Measurements from ENCODE around the gene RPL18. TPM values are rescaled to one million over a fixed set of nuclear protein-coding genes. Genes with fewer than 3 reads are reported as not detected.

Gene RPL18
- total RNA-seq, 4 donors from 2014 or later = 3,252 to 5,828 (median 3,870) TPM

DNA sequence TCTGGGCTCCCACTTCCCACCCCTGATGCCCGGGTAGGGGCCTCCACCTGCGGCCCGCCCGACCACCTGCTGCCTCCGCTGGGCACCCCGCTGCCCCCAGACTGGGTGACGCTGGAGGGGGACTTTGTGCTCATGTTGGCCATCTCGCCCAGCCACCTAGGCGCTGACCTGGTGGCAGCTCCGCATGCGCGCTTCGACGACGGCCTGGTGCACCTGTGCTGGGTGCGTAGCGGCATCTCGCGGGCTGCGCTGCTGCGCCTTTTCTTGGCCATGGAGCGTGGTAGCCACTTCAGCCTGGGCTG is 10.3 kb upstream of the RPL18 start:
- no peak for TF ChIP-seq POLR2A (IDR thresholded peaks at IDR 0.05)
- TF ChIP-seq, protein P1, sequence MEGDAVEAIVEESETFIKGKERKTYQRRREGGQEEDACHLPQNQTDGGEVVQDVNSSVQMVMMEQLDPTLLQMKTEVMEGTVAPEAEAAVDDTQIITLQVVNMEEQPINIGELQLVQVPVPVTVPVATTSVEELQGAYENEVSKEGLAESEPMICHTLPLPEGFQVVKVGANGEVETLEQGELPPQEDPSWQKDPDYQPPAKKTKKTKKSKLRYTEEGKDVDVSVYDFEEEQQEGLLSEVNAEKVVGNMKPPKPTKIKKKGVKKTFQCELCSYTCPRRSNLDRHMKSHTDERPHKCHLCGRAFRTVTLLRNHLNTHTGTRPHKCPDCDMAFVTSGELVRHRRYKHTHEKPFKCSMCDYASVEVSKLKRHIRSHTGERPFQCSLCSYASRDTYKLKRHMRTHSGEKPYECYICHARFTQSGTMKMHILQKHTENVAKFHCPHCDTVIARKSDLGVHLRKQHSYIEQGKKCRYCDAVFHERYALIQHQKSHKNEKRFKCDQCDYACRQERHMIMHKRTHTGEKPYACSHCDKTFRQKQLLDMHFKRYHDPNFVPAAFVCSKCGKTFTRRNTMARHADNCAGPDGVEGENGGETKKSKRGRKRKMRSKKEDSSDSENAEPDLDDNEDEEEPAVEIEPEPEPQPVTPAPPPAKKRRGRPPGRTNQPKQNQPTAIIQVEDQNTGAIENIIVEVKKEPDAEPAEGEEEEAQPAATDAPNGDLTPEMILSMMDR (IDR thresholded peaks at IDR 0.05) = no peak
- DNase-seq (ENCODE audit: low spot score in 2 of 2) = no peak
- no peak overlapping the region for H3K4me3 ChIP-seq (ENCODE audit: low read depth, poor library complexity, severe bottlenecking)
- intact Hi-C loops (cut with DNase I; ENCODE audit: low total_unique reads) = no loop called here
- 92 to 94% methylated on average over 21 to 22 of the region's 22 CpGs for WGBS, 2 donors

DNA sequence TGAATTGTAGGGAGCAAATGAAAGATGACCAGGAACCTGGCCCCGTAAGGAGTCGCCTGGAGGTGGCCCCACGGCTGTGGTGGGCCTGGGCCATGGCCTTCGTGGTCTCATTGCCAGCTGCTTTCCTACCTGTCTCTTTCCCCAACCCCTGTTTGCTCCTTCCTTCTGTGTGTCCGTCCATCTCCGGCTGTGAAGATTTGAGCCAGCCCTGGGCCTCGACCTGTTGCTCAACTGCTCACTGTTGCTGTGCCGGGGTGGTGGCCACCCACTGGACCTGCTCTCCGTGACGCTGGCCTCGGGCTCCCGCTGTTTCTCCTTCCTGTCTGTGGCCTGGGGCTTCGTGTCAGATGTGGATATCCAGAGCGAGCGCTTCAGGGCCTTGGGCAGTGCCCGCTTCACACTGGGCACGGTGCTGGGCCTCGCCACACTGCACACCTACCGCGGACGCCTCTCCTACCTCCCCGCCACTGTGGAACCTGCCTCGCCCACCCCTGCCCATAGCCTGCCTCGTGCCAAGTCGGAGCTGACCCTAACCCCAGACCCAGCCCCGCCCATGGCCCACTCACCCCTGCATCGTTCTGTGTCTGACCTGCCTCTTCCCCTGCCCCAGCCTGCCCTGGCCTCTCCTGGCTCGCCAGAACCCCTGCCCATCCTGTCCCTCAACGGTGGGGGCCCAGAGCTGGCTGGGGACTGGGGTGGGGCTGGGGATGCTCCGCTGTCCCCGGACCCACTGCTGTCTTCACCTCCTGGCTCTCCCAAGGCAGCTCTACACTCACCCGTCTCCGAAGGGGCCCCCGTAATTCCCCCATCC is 9.7 kb upstream of the RPL18 start:
- 76 to 79% methylated on average over 34 of the region's 34 CpGs for WGBS, 2 donors
- H3K4me3 ChIP-seq (ENCODE audit: low read depth, poor library complexity, severe bottlenecking) = no peak overlapping the region
- no peak for DNase-seq (ENCODE audit: low spot score in 2 of 2)
- no peak for TF ChIP-seq POLR2A (IDR thresholded peaks at IDR 0.05)
- TF ChIP-seq, protein P1 (IDR thresholded peaks at IDR 0.05) = no peak
- intact Hi-C loops (cut with DNase I; ENCODE audit: low total_unique reads) = no loop called here

DNA sequence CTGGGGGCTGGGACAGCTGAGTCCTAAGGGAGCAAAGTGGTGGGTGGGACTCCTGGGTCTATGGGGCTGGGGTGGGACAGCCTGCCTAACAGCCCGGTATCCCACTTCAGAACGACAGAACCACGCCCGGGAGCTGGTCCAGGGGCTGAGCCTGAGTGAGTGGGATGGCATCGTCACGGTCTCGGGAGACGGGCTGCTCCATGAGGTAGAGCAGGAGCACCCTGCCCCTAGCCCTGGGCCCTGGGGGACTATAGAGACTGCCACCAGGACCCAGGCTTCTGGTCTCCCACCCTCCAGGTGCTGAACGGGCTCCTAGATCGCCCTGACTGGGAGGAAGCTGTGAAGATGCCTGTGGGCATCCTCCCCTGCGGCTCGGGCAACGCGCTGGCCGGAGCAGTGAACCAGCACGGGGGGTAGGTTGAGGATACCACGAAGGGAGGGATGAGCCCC is 8.9 kb upstream of the RPL18 start:
- intact Hi-C loops (cut with DNase I; ENCODE audit: low total_unique reads) = no loop called here
- WGBS, 2 donors = 75 to 81% methylated on average over 11 to 17 of the region's 17 CpGs
- no peak overlapping the region for H3K4me3 ChIP-seq (ENCODE audit: low read depth, poor library complexity, severe bottlenecking)
- no peak for DNase-seq (ENCODE audit: low spot score in 2 of 2)
- no peak for TF ChIP-seq POLR2A (IDR thresholded peaks at IDR 0.05)
- TF ChIP-seq, protein P1 (IDR thresholded peaks at IDR 0.05) = no peak

DNA sequence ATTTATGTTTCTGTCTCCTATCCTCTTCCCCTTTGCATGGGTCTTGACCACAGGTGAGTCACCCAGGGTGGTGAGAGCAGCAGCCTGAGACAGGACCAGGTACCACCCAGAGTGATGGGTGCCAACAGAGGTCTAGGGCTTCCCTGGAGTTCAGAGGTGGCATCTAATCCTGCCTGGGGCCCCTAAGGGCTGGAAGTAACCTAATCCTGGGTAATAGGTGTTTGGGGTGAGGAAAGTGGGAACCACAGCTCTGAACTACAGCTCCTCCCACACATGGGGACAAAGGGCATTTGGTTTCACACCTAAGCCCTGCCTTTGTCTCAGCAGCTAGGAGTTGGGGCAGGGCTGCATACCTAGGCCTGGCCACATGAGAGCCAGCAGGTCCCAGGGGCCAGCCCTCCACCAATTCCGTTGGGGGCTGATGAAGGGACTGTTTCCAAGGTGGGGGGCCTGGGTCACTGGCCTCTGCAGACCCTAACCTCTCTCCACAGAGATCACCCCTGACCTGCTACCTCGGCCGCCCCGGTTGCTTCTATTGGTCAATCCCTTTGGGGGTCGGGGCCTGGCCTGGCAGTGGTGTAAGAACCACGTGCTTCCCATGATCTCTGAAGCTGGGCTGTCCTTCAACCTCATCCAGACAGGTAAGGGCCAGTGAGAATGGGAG is 8.4 kb upstream of the RPL18 start:
- no peak overlapping the region for H3K4me3 ChIP-seq (ENCODE audit: low read depth, poor library complexity, severe bottlenecking)
- intact Hi-C loops (cut with DNase I; ENCODE audit: low total_unique reads) = no loop called here
- DNase-seq (ENCODE audit: low spot score in 2 of 2) = no peak
- no peak for TF ChIP-seq POLR2A (IDR thresholded peaks at IDR 0.05)
- TF ChIP-seq, protein P1 (IDR thresholded peaks at IDR 0.05) = no peak
- WGBS, 2 donors = 80% methylated on average over 6 of the region's 6 CpGs

DNA sequence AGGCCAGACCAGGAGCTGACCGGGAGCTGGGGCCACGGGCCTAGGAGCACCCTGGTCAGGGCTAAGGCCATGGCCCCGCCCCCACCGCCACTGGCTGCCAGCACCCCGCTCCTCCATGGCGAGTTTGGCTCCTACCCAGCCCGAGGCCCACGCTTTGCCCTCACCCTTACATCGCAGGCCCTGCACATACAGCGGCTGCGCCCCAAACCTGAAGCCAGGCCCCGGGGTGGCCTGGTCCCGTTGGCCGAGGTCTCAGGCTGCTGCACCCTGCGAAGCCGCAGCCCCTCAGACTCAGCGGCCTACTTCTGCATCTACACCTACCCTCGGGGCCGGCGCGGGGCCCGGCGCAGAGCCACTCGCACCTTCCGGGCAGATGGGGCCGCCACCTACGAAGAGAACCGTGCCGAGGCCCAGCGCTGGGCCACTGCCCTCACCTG is 6.9 kb upstream of the RPL18 start:
- WGBS, 2 donors = 87 to 92% methylated on average over 17 to 27 of the region's 30 CpGs
- intact Hi-C loops (cut with DNase I; ENCODE audit: low total_unique reads) = no loop called here
- no peak for DNase-seq (ENCODE audit: low spot score in 2 of 2)

More for the DNA sequence above, 6.9 kb upstream of the RPL18 start:
- no peak overlapping the region for H3K4me3 ChIP-seq (ENCODE audit: low read depth, poor library complexity, severe bottlenecking)
- TF ChIP-seq, protein P1 (IDR thresholded peaks at IDR 0.05) = no peak
- TF ChIP-seq POLR2A (IDR thresholded peaks at IDR 0.05) = no peak

Measured in lower leg skin (tissue), 4 donors.